ENCODE measurements around the gene REV1.

The REV1 gene

GRCh38 chr2:99495115-99495860, 5.5 kb upstream of the REV1 start:
- DNase-seq (ENCODE audit: low read depth): no peak
- TF ChIP-seq, protein P1, sequence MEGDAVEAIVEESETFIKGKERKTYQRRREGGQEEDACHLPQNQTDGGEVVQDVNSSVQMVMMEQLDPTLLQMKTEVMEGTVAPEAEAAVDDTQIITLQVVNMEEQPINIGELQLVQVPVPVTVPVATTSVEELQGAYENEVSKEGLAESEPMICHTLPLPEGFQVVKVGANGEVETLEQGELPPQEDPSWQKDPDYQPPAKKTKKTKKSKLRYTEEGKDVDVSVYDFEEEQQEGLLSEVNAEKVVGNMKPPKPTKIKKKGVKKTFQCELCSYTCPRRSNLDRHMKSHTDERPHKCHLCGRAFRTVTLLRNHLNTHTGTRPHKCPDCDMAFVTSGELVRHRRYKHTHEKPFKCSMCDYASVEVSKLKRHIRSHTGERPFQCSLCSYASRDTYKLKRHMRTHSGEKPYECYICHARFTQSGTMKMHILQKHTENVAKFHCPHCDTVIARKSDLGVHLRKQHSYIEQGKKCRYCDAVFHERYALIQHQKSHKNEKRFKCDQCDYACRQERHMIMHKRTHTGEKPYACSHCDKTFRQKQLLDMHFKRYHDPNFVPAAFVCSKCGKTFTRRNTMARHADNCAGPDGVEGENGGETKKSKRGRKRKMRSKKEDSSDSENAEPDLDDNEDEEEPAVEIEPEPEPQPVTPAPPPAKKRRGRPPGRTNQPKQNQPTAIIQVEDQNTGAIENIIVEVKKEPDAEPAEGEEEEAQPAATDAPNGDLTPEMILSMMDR (IDR thresholded peaks at IDR 0.05; ENCODE audit: control insufficient read depth, extremely low read depth, insufficient read depth): no peak
- H3K4me3 ChIP-seq (ENCODE audit: low read depth, low read length): no peak overlapping the region

DNA sequence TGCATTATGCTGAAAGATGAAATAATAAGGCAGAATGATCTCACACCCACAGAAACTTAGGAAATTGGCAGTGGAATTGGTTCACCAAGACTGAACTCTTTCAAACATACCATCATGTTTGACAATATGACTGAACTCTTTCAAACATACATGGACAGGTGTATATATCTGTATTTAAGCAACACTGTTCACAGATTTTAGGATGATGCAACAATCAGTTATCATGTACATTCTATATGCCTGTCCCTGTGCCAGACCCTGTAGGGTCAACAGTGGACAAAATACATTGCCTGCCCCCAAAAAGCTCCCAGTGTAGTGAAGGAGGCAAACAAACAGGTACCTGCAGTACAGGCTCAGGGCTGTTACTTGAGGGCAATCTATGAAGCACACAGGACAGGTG, 2.9 kb upstream of the REV1 start:
- TF ChIP-seq, protein P1 (IDR thresholded peaks at IDR 0.05; ENCODE audit: control insufficient read depth, extremely low read depth, insufficient read depth): no peak
- H3K4me3 ChIP-seq (ENCODE audit: low read depth, low read length): no peak overlapping the region
- no peak for DNase-seq (ENCODE audit: low read depth)

GRCh38 chr2:99490623-99491461, 1.0 kb upstream of the REV1 start:
- TF ChIP-seq, protein P1 (IDR thresholded peaks at IDR 0.05; ENCODE audit: control insufficient read depth, extremely low read depth, insufficient read depth): no peak
- DNase-seq (ENCODE audit: low read depth): no peak
- peak overlapping the region; percentile 86 for H3K4me3 ChIP-seq (ENCODE audit: low read depth, low read length)

DNA sequence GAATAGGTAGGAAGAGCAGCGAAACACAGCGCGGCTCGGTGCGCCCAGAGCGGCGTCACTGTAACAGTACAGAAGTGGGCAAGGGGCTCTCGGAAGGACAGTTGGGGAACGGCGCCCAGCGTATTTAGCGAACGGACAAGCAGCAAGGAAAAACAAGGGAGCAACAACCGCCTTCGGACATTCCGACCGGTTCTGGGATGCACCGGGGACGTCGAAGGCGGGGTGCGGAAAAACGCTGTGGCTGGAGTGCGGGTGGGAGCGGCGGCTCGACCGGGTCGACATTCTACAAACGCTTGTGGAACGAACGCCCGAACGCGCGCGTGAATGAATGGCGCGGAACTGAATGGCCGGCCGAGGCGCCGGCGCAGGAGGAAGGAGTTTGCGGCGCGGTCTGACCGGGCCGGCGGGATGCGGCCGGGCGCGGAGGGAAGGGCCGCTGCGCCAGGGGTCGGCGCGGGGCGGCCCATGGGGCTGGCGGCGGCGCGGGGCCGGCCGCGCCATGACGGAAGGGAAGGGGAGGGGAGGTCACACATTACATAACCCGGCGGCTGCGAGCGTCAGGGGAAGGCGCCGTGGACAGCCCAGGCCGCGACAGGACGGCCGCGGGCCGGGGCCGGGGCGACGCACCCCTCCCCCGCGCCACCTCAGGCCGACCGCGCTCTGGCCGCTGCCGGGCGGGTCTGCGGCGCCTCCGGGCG, 605 bp downstream of the REV1 start:
- TF ChIP-seq, protein P1 (IDR thresholded peaks at IDR 0.05; ENCODE audit: control insufficient read depth, extremely low read depth, insufficient read depth): no peak
- no peak for DNase-seq (ENCODE audit: low read depth)
- peak overlapping the region; percentile 86 for H3K4me3 ChIP-seq (ENCODE audit: low read depth, low read length)

GRCh38 chr2:99488539-99489062, 1.2 kb downstream of the REV1 start:
- DNase-seq (ENCODE audit: low read depth): no peak
- TF ChIP-seq, protein P1 (IDR thresholded peaks at IDR 0.05; ENCODE audit: control insufficient read depth, extremely low read depth, insufficient read depth): no peak
- peak overlapping the region; percentile 86 for H3K4me3 ChIP-seq (ENCODE audit: low read depth, low read length)

DNA sequence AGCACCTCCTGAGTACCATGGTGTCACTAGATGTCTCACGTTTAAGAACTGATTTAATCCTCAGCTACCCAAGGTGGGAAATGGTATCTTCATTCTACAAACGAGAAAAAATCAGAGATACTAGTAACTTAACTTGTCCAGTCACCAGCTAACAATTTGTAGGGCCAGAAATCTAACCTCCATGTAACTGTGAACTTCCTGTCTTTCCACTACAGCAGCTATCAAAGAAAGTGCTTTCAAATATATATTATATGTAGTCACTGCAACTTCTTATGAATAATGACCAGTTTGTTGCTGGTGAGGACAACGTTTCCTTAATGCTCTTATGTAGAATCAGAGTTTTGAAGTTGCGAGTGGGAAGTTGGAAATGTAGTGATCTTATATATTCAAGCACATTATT, 1.9 kb downstream of the REV1 start:
- H3K4me3 ChIP-seq (ENCODE audit: low read depth, low read length): peak overlapping the region; percentile 86
- TF ChIP-seq, protein P1 (IDR thresholded peaks at IDR 0.05; ENCODE audit: control insufficient read depth, extremely low read depth, insufficient read depth): no peak
- no peak for DNase-seq (ENCODE audit: low read depth)
